SJSA1 (cell line): Measurements from ENCODE around the gene ARSH. TPM values are rescaled to one million over a fixed set of nuclear protein-coding genes. Genes with fewer than 3 reads are reported as not detected.

Source experiments
- DNase-seq, 2 experiments: peaks; one replicate each; pipeline ENCODE4 v3.0.0-alpha.2; 2015 to 2020; ENCODE audit warnings: low spot score in 2 of 2, low read depth in 1 of 2
- H3K27ac ChIP-seq: fragments of 250-450 bp; sonication (Bioruptor Pico); 2 replicates; pipeline ENCODE4 v1.5.1; 2020; ENCODE audit warnings: mild to moderate bottlenecking, moderate library complexity
- H3K27me3 ChIP-seq: fragments of 250-450 bp; sonication (Bioruptor Pico); replicated peaks from 2 replicates; pipeline ENCODE4 v1.5.1; 2020; ENCODE audit warnings: mild to moderate bottlenecking, moderate library complexity
- H3K36me3 ChIP-seq: fragments of 250-450 bp; sonication (Bioruptor Pico); 2 replicates; pipeline ENCODE4 v1.5.1; 2020; ENCODE audit warnings: mild to moderate bottlenecking
- H3K4me1 ChIP-seq: fragments of 250-450 bp; sonication (Bioruptor Pico); replicated peaks from 2 replicates; pipeline ENCODE4 v1.6.1; 2021; ENCODE audit warnings: mild to moderate bottlenecking
- H3K4me3 ChIP-seq: fragments of 250-450 bp; sonication (Bioruptor Pico); 2 replicates; pipeline ENCODE4 v1.5.1; 2020; ENCODE audit warnings: mild to moderate bottlenecking
- H3K9me3 ChIP-seq: fragments of 250-450 bp; sonication (Bioruptor Pico); replicated peaks from 2 replicates; pipeline ENCODE4 v1.5.1; 2020; ENCODE audit warnings: mild to moderate bottlenecking
- total RNA-seq: library from RNA; depleted of rRNA; stranded (reverse); fragments of >200 nt; shearing (Covaris generic); gene quantifications from 2 replicates; pipeline ENCODE4 v1.2.3, GENCODE V29; 2014; rRNA removed

Gene ARSH
- total RNA-seq, 1 experiment from 2014 or later, result not detected

DNA sequence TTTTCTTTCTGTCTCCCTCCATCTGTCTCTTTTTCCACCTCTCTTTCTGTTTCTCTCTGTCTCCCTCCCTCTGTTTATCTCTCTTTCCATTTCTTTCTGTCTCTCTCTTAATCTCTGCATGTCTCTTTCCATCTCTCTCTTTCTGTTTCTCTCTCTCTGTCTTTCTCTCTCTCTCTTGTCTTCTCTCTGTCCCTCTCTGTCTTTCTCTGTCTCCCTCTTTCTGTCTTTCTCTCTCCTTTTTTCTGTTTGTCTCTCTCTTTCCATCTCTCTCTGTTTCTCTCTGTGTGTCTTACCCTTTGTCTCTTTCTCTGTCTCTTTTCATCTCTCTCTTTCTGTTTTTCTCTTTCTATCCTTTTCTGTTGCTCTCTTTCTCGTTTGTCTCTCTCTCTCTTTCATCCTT is 69.6 kb downstream of the ARSH start:
- Histone ChIP-seq H3K36me3 (no peaks in the 10 kb centered on the region), H3K27me3 (no peaks in the 10 kb centered on the region), H3K4me1 (no peaks in the 10 kb centered on the region), H3K4me3 (no peak overlapping the region), H3K27ac (no peak overlapping the region), H3K9me3 (no peaks in the 10 kb centered on the region)
- DNase-seq, result no peak

DNA sequence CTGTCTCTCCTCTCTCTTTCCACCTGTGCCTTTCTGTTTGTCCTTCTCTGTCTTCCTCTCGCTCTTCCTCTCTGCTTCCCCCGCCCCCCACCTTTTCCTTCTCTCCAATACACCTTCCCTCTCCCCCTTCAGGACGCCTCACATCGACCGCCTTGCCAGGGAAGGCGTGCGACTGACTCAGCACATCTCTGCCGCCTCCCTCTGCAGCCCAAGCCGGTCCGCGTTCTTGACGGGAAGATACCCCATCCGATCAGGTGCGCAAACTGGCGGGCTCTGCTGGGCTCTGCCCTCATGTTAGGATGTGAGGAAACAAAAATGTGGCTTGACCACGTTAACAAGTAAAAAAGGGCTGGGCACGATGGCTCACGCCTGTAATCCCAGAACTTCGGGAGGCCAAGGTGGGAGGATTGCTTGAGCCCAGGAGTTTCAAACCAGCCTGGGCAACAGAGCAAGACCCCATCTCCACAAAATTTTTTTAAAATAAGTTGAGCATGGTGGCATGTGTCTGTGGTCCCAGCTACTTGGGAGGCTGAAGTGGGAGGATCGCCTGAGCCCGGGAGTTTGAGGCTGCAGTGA is 70.2 kb downstream of the ARSH start:
- Histone ChIP-seq H3K36me3 (no peaks in the 10 kb centered on the region), H3K9me3 (no peaks in the 10 kb centered on the region), H3K4me3 (no peak overlapping the region), H3K4me1 (no peaks in the 10 kb centered on the region), H3K27ac (no peak overlapping the region), H3K27me3 (no peaks in the 10 kb centered on the region)
- DNase-seq, result no peak

Other genes with a start within 250 kb of the ARSH start
- gene GYG2, start 177.6 kb upstream of the ARSH start, total RNA-seq, result 13.0 and 19.0 TPM in 2 replicates
- 7.7 and 14.7 TPM in 2 replicates for gene ARSD, start 77.2 kb upstream of the ARSH start, total RNA-seq
- gene ARSF, start 34.9 kb downstream of the ARSH start, total RNA-seq, result not detected in 2 replicates